ENCODE data around the gene TPCN2.

TPCN2 gene

DNA sequence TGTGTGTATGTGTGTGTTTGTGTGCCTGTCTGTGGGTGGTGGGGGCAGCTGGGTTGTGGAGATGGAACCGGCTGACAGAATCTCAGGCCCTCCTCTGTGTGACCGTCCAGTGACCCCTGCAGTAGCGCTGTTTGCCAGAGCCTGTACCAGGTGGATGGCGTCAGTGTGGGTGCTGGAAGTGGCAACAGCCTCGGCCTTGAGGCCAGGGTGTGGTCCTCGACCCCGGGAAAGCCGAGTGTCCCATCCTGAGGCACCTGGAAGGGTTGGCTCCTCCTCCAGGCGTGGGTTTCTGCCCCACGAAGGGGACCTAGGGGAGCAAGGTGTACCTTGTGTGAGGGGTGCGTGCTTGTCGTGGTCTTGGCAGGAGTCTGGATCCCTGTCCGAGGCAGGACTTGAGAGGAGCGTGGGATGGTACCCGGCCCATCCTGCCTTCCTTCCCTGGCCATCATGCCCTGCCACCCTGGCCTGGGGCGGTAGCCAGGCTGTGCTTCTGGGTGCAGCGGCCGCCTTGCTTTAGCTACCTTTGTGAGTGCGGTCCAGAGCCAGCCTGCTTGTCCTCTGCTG is 16.5 kb downstream of the TPCN2 start:
- Histone ChIP-seq H3K18ac (ENCODE audit: low read length) (no peak overlapping the region), H3K27me3 (ENCODE audit: insufficient read depth, low read length) (no peaks in the 10 kb centered on the region), H3K79me2 (ENCODE audit: control insufficient read depth, insufficient read depth, low read length, poor library complexity) (no peaks in the 10 kb centered on the region), H4K12ac (ENCODE audit: low read depth, low read length) (no peak overlapping the region), H3K79me1 (ENCODE audit: low read length) (no peaks in the 10 kb centered on the region), H3K36me3 (ENCODE audit: control insufficient read depth in 1 of 2, insufficient read depth in 2 of 2, low read length in 2 of 2) (peaks cover 28 to 30% of the 10 kb centered on the region in 2 experiments), H3K14ac (ENCODE audit: low read length) (no peak overlapping the region), H4K91ac (ENCODE audit: low read depth, low read length) (no peak overlapping the region), H3K9me3 (ENCODE audit: insufficient read depth, low read depth, low read length) (peaks cover 2% of the 10 kb centered on the region), H3K4me3 (ENCODE audit: low read depth, low read length) (no peak overlapping the region), H3K23ac (ENCODE audit: low read length) (no peak overlapping the region), H3K4ac (ENCODE audit: low read depth, low read length) (no peak overlapping the region), H3K4me1 (ENCODE audit: control insufficient read depth in 1 of 2, insufficient read depth in 2 of 2, low read length in 2 of 2) (no peaks in the 10 kb centered on the region), H2BK12ac (ENCODE audit: low read length) (no peak overlapping the region), H4K8ac (ENCODE audit: low read depth, low read length) (no peak overlapping the region), H2BK120ac (ENCODE audit: insufficient read depth, low read length, poor library complexity) (no peak overlapping the region), H3K4me2 (ENCODE audit: low read length) (no peak overlapping the region), H2AFZ (ENCODE audit: insufficient read depth, low read length, poor library complexity) (no peak overlapping the region), H2AK5ac (ENCODE audit: low read length) (no peak overlapping the region), H3K9ac (ENCODE audit: low read length) (no peak overlapping the region), H3K27ac (ENCODE audit: low read depth, low read length) (no peak overlapping the region), H2BK5ac (ENCODE audit: low read depth, low read length, poor library complexity) (no peak overlapping the region)
- WGBS (ENCODE audit: extremely low coverage, insufficient coverage, insufficient read length), result no CpG with 5 or more reads among the region's 19 CpGs
- no peak for DNase-seq

DNA sequence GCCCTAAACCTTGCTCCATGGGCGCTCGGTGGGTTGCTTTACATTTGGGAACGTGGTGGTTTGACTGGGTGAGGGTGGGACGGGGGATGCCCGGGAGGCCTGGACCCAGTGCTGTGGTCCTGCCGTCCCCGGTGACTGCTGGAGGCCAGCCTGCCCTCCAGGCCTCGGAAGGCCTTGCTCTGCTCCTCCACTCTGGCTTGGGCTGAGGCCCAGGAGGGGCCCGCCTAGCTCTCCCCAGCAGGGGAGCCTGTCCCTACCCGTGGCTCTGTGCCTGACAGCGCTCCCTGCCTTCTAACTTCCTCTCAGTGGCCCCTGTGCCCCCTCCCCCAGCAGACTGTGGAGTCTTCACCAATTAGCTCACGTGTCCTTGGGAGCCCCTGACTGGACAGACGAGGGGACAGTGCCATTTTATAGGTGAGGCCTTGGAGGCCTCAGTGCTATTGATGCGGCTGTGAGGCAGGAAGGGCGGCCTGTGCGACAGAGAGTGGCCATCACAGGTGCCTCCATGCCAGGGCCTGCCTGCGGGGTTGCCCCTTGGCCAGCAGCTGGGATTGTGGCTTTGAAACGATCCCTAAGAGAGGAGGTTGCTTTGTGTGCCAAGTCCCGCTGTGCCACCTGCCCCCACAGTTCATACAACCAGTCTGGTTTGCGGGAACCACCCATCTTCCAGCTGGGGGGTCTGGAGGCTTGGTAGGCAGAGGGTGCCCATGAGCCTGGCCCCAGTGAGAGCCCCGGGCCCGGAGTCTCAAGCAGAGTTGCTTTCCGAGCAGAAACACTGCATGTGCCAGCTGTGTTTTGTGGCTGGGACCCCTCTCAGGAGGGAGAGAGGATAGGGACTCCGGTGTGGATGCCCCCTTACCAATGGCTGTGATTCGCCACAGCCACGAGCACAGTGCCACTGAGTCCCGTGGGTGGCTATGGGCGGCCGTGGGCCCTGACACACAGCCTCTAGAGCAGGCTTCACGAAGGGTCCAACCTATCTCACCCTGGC is 17.7 kb downstream of the TPCN2 start:
- WGBS (ENCODE audit: extremely low coverage, insufficient coverage, insufficient read length), result no CpG with 5 or more reads among the region's 30 CpGs

DNA sequence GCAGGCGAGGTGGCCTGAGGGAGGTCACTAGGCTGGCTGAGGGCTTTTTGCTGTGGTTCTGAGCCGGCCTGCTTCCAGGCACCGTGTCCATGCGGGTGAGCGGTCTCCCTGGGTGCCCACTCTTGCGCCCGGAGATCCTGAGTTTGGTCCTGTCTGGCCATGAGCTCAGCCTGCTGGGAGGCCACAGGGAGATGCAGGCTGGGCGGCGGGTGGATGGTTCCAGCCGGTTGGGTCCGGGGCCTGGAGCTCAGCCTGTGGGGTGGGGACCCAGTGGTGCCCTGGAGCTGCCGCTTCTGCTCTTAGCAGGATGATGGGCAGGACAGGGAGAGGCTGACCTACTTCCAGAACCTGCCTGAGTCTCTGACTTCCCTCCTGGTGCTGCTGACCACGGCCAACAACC is 18.5 kb downstream of the TPCN2 start:
- Histone ChIP-seq H3K27ac (ENCODE audit: low read depth, low read length) (no peak overlapping the region), H4K12ac (ENCODE audit: low read depth, low read length) (no peak overlapping the region), H2BK120ac (ENCODE audit: insufficient read depth, low read length, poor library complexity) (no peak overlapping the region), H4K8ac (ENCODE audit: low read depth, low read length) (no peak overlapping the region), H4K91ac (ENCODE audit: low read depth, low read length) (no peak overlapping the region), H2AFZ (ENCODE audit: insufficient read depth, low read length, poor library complexity) (no peak overlapping the region), H3K4me1 (ENCODE audit: control insufficient read depth in 1 of 2, insufficient read depth in 2 of 2, low read length in 2 of 2) (no peaks in the 10 kb centered on the region), H2BK5ac (ENCODE audit: low read depth, low read length, poor library complexity) (no peak overlapping the region), H3K9me3 (ENCODE audit: insufficient read depth, low read depth, low read length) (peaks cover 2% of the 10 kb centered on the region), H2AK5ac (ENCODE audit: low read length) (no peak overlapping the region), H3K79me2 (ENCODE audit: control insufficient read depth, insufficient read depth, low read length, poor library complexity) (no peaks in the 10 kb centered on the region), H3K27me3 (ENCODE audit: insufficient read depth, low read length) (no peaks in the 10 kb centered on the region), H3K23ac (ENCODE audit: low read length) (no peak overlapping the region), H3K4me2 (ENCODE audit: low read length) (no peak overlapping the region), H3K18ac (ENCODE audit: low read length) (no peak overlapping the region), H2BK12ac (ENCODE audit: low read length) (no peak overlapping the region), H3K36me3 (ENCODE audit: control insufficient read depth in 1 of 2, insufficient read depth in 2 of 2, low read length in 2 of 2) (peaks cover 42 to 43% of the 10 kb centered on the region in 2 experiments), H3K14ac (ENCODE audit: low read length) (no peak overlapping the region), H3K4me3 (ENCODE audit: low read depth, low read length) (no peak overlapping the region), H3K9ac (ENCODE audit: low read length) (no peak overlapping the region), H3K4ac (ENCODE audit: low read depth, low read length) (no peak overlapping the region), H3K79me1 (ENCODE audit: low read length) (no peaks in the 10 kb centered on the region)
- WGBS (ENCODE audit: extremely low coverage, insufficient coverage, insufficient read length), result no CpG with 5 or more reads among the region's 13 CpGs
- no peak for DNase-seq

More for the DNA sequence above, 17.7 kb downstream of the TPCN2 start:
- no peaks in the 10 kb centered on the region for H3K27me3 ChIP-seq (ENCODE audit: insufficient read depth, low read length)
- peaks cover 2% of the 10 kb centered on the region for H3K9me3 ChIP-seq (ENCODE audit: insufficient read depth, low read depth, low read length)
- no peak overlapping the region for H3K18ac ChIP-seq (ENCODE audit: low read length)
- no peak overlapping the region for H4K12ac ChIP-seq (ENCODE audit: low read depth, low read length)
- H4K91ac ChIP-seq (ENCODE audit: low read depth, low read length), result no peak overlapping the region
- H3K36me3 ChIP-seq (ENCODE audit: control insufficient read depth in 1 of 2, insufficient read depth in 2 of 2, low read length in 2 of 2), result peaks cover 38 to 40% of the 10 kb centered on the region in 2 experiments
- no peak overlapping the region for H2BK120ac ChIP-seq (ENCODE audit: insufficient read depth, low read length, poor library complexity)
- H3K27ac ChIP-seq (ENCODE audit: low read depth, low read length), result no peak overlapping the region
- H2AK5ac ChIP-seq (ENCODE audit: low read length), result no peak overlapping the region
- no peak for DNase-seq
- H3K4me1 ChIP-seq (ENCODE audit: control insufficient read depth in 1 of 2, insufficient read depth in 2 of 2, low read length in 2 of 2), result no peaks in the 10 kb centered on the region
- H3K79me1 ChIP-seq (ENCODE audit: low read length), result no peaks in the 10 kb centered on the region
- no peak overlapping the region for H2BK12ac ChIP-seq (ENCODE audit: low read length)
- H4K8ac ChIP-seq (ENCODE audit: low read depth, low read length), result no peak overlapping the region
- no peak overlapping the region for H2AFZ ChIP-seq (ENCODE audit: insufficient read depth, low read length, poor library complexity)
- H3K79me2 ChIP-seq (ENCODE audit: control insufficient read depth, insufficient read depth, low read length, poor library complexity), result no peaks in the 10 kb centered on the region
- no peak overlapping the region for H3K9ac ChIP-seq (ENCODE audit: low read length)
- H2BK5ac ChIP-seq (ENCODE audit: low read depth, low read length, poor library complexity), result no peak overlapping the region
- H3K14ac ChIP-seq (ENCODE audit: low read length), result no peak overlapping the region
- no peak overlapping the region for H3K4me2 ChIP-seq (ENCODE audit: low read length)
- H3K4me3 ChIP-seq (ENCODE audit: low read depth, low read length), result no peak overlapping the region
- no peak overlapping the region for H3K4ac ChIP-seq (ENCODE audit: low read depth, low read length)
- H3K23ac ChIP-seq (ENCODE audit: low read length), result no peak overlapping the region

DNA sequence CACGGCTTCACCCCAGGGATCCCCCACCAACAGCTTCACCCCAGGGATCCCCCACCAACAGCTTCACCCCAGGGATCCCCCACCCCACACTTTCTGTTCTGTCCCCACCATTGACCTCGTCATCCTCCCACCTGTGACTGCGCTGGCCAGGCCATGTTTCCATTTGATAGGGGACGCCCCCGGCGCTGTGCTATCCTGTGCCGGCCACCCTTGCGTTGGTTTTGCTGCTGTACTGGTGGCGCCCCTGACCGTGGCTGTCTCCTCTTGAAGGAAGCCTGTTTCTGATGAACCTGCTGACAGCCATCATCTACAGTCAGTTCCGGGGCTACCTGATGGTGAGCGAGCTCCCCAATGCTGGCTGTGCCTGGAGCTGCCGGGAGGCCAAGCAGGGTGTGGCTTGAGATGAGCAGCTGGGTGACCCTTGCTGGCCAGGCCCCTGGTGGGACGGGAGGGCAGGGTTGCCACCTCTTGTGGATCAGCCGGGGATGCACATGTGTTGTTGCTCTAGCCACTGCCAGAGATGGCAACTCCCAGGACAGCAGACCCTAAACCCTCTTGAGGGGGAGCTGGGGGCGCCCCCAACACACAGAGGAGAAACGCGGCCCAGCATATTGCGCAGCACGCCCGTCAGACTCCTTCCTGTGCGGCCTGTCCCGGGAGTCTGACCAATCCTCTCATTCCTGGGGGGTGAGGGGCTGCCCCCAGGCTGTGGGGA is 22.5 kb downstream of the TPCN2 start:
- no peak for DNase-seq
- H2BK120ac ChIP-seq (ENCODE audit: insufficient read depth, low read length, poor library complexity), result no peak overlapping the region
- peaks cover 24 to 26% of the 10 kb centered on the region in 2 experiments for H3K36me3 ChIP-seq (ENCODE audit: control insufficient read depth in 1 of 2, insufficient read depth in 2 of 2, low read length in 2 of 2)
- H4K91ac ChIP-seq (ENCODE audit: low read depth, low read length), result no peak overlapping the region
- H3K14ac ChIP-seq (ENCODE audit: low read length), result no peak overlapping the region
- no peak overlapping the region for H3K9ac ChIP-seq (ENCODE audit: low read length)
- H3K4me3 ChIP-seq (ENCODE audit: low read depth, low read length), result no peak overlapping the region
- no peak overlapping the region for H2BK5ac ChIP-seq (ENCODE audit: low read depth, low read length, poor library complexity)
- no peaks in the 10 kb centered on the region for H3K79me2 ChIP-seq (ENCODE audit: control insufficient read depth, insufficient read depth, low read length, poor library complexity)
- no peak overlapping the region for H3K27ac ChIP-seq (ENCODE audit: low read depth, low read length)
- H3K9me3 ChIP-seq (ENCODE audit: insufficient read depth, low read depth, low read length), result peaks cover 2% of the 10 kb centered on the region
- no peak overlapping the region for H2AFZ ChIP-seq (ENCODE audit: insufficient read depth, low read length, poor library complexity)
- H3K79me1 ChIP-seq (ENCODE audit: low read length), result no peaks in the 10 kb centered on the region
- H3K18ac ChIP-seq (ENCODE audit: low read length), result no peak overlapping the region
- H2AK5ac ChIP-seq (ENCODE audit: low read length), result no peak overlapping the region
- H2BK12ac ChIP-seq (ENCODE audit: low read length), result no peak overlapping the region
- no peak overlapping the region for H3K4ac ChIP-seq (ENCODE audit: low read depth, low read length)
- no peaks in the 10 kb centered on the region for H3K27me3 ChIP-seq (ENCODE audit: insufficient read depth, low read length)
- no peak overlapping the region for H4K8ac ChIP-seq (ENCODE audit: low read depth, low read length)
- H3K23ac ChIP-seq (ENCODE audit: low read length), result no peak overlapping the region
- H4K12ac ChIP-seq (ENCODE audit: low read depth, low read length), result no peak overlapping the region
- no CpG with 5 or more reads among the region's 23 CpGs for WGBS (ENCODE audit: extremely low coverage, insufficient coverage, insufficient read length)
- no peaks in the 10 kb centered on the region for H3K4me1 ChIP-seq (ENCODE audit: control insufficient read depth in 1 of 2, insufficient read depth in 2 of 2, low read length in 2 of 2)
- H3K4me2 ChIP-seq (ENCODE audit: low read length), result no peak overlapping the region

Measured in trophoblast cell (in vitro differentiated cells and primary cell).